B cell (primary cell): Measurements from ENCODE around the gene L3MBTL3. TPM values are rescaled to one million over a fixed set of nuclear protein-coding genes. Genes with fewer than 3 reads are reported as not detected.

Experiments used
- ATAC-seq: fragments of 200-7000 bp; cut with Tn5 transposase; one replicate; pipeline ENCODE4 v1.10.0; 2021; ENCODE audit warnings: low read depth, mild to moderate bottlenecking, moderate number of reproducible peaks, moderate library complexity
- CTCF ChIA-PET: fragments of 350-600 bp; sonication (Branson Sonifier 250); formaldehyde crosslinking; loops from one replicate; lab custom pipeline; 2021; ENCODE audit warnings: antibody characterized with exemption, inconsistent platforms; lab: Charles Lee
- POLR2A ChIA-PET: fragments of 350-600 bp; sonication (Branson Sonifier 250); formaldehyde crosslinking; loops from one replicate; lab custom pipeline; 2021; ENCODE audit warnings: antibody characterized with exemption; lab: Charles Lee
- DNase-seq: peaks from one replicate; pipeline ENCODE4 v3.0.0; 2013
- H2AFZ ChIP-seq: 2 replicates; pipeline ENCODE4 v1.6.1; 2012; ENCODE audit warnings: mild to moderate bottlenecking, low read depth, low read length; ENCODE audit not compliant: insufficient read depth, poor library complexity, severe bottlenecking
- H3K27ac ChIP-seq, 2 donors: 1 replicate in 1 of 2; 2 replicates in 1 of 2; pipeline ENCODE4 v1.5.1; 2012 to 2013; ENCODE audit warnings: low read length in 2 of 2, mild to moderate bottlenecking in 2 of 2, moderate library complexity in 1 of 2
- H3K27me3 ChIP-seq, 4 experiments: fragments of 200-600 bp in 1 of 4; sonication (generic) in 1 of 4; replicated peaks in 1 of 4; 1 replicate in 2 of 4; 2 replicates in 2 of 4; pipeline versions ENCODE4 v1.6.1 to v1.7.0; 2013 to 2016; ENCODE audit warnings: low read length in 3 of 4, mild to moderate bottlenecking in 2 of 4, mixed read lengths in 1 of 4, moderate library complexity in 1 of 4; ENCODE audit not compliant: insufficient read depth in 4 of 4, control insufficient read depth in 3 of 4; ENCODE audit errors: control extremely low read depth in 1 of 4
- H3K36me3 ChIP-seq, 2 experiments: replicated peaks in 1 of 2; 1 replicate in 1 of 2; 2 replicates in 1 of 2; pipeline versions ENCODE4 v1.6.1 to v1.7.1; 2013; ENCODE audit warnings: low read length in 1 of 2; ENCODE audit not compliant: insufficient read depth in 2 of 2, control insufficient read depth in 1 of 2; ENCODE audit errors: control extremely low read depth in 1 of 2, extremely low read depth in 1 of 2
- H3K4me1 ChIP-seq, 2 donors: fragments of 200-600 bp in 1 of 2; sonication (generic) in 1 of 2; 1 replicate in 1 of 2; 2 replicates in 1 of 2; pipeline versions ENCODE4 v1.5.1 to v1.6.1; 2013 to 2017; ENCODE audit warnings: low read length in 2 of 2; ENCODE audit not compliant: control insufficient read depth in 2 of 2, insufficient read depth in 2 of 2
- H3K4me2 ChIP-seq: replicated peaks from 2 replicates; pipeline ENCODE3; 2012; ENCODE audit warnings: mild to moderate bottlenecking, low read depth, low read length; ENCODE audit not compliant: poor library complexity, severe bottlenecking
- H3K4me3 ChIP-seq, 5 experiments: fragments of 200-600 bp in 1 of 5; sonication (generic) in 1 of 5; 1 replicate in 3 of 5; 2 replicates in 2 of 5; pipeline versions ENCODE4 v1.5.1 to v1.7.0; 2011 to 2016; ENCODE audit warnings: low read length in 4 of 5, mild to moderate bottlenecking in 4 of 5, low read depth in 2 of 5, control low read depth in 1 of 5, moderate library complexity in 1 of 5; ENCODE audit not compliant: insufficient read depth in 1 of 5; ENCODE audit errors: control extremely low read depth in 1 of 5, extremely low read depth in 1 of 5
- H3K79me2 ChIP-seq: fragments of 200-600 bp; sonication (generic); one replicate; pipeline ENCODE4 v1.6.0; 2016; ENCODE audit warnings: low read length; ENCODE audit not compliant: control insufficient read depth, insufficient read depth
- H3K9ac ChIP-seq: fragments of 200-600 bp; sonication (generic); 2 replicates; pipeline ENCODE4 v1.6.1; 2017; ENCODE audit warnings: mild to moderate bottlenecking, low read length, moderate library complexity
- H3K9me3 ChIP-seq, 3 donors: one replicate each; pipeline versions ENCODE4 v1.6.1 to v1.7.1; 2013; ENCODE audit warnings: low read length in 2 of 3; ENCODE audit not compliant: control insufficient read depth in 2 of 3, insufficient read depth in 1 of 3; ENCODE audit errors: control extremely low read depth in 1 of 3
- H4K20me1 ChIP-seq: 2 replicates; pipeline ENCODE4 v1.6.0; 2012; ENCODE audit warnings: mild to moderate bottlenecking, low read length; ENCODE audit not compliant: insufficient read depth, control insufficient read depth, poor library complexity, severe bottlenecking
- H3K27ac Mint-ChIP-seq: one replicate; pipeline ENCODE4 v1.8.0; 2021; ENCODE audit warnings: mixed read lengths
- H3K27me3 Mint-ChIP-seq: one replicate; pipeline ENCODE4 v1.8.0; 2021; ENCODE audit warnings: mixed read lengths
- H3K4me1 Mint-ChIP-seq: one replicate; pipeline ENCODE4 v1.8.0; 2021; ENCODE audit warnings: mixed read lengths
- H3K4me3 Mint-ChIP-seq: one replicate; pipeline ENCODE4 v1.8.0; 2021; ENCODE audit warnings: mixed read lengths
- H3K9me3 Mint-ChIP-seq: one replicate; pipeline ENCODE4 v1.8.0; 2022; ENCODE audit warnings: mixed read lengths; ENCODE audit not compliant: insufficient read depth
- EZH2 ChIP-seq: IDR thresholded peaks from 2 replicates; pipeline ENCODE4 v1.6.1; 2012; ENCODE audit warnings: borderline replicate concordance, low read depth, mild to moderate bottlenecking, moderate library complexity, low read length; ENCODE audit not compliant: insufficient read depth, poor library complexity, severe bottlenecking
- whole genome bisulfite sequencing: methylation state at CpG from one replicate; pipeline ENCODE4 v1.1.5; 2013; ENCODE audit warnings: missing lambda C conversion rate; ENCODE audit not compliant: insufficient coverage; 5-methylcytosine and 5-hydroxymethylcytosine counted together
- intact Hi-C: fragments of 100-400 bp; cut with micrococcal nuclease; formaldehyde crosslinking; loops from one replicate; pipeline ENCODE4 v1.10.0; 2022
- polyA plus RNA-seq: library from polyadenylated mRNA; depleted of rRNA; stranded (reverse); fragments of >200 nt; gene quantifications from 2 replicates; pipeline ENCODE4 v1.2.3, GENCODE V29; 2012
- total RNA-seq, 2 donors: library from RNA; stranded (reverse); fragments of 120-200 nt in 1 of 2; gene quantifications; 1 replicate in 1 of 2; 2 replicates in 1 of 2; pipeline versions ENCODE4 v1.2.3 to v1.2.4, GENCODE V29; 2013 to 2022
- TF ChIP-seq, protein P1 (sequence below): fragments of 200-600 bp; IDR thresholded peaks from one replicate; pipeline ENCODE4 v1.8.0; 2022; ENCODE audit warnings: antibody characterized with exemption, mild to moderate bottlenecking

The L3MBTL3 gene
- total and polyA plus RNA-seq, 2 donors (not counting 1 experiment from before 2014, with no cell fraction given): 28.0 to 46.4 TPM

DNA sequence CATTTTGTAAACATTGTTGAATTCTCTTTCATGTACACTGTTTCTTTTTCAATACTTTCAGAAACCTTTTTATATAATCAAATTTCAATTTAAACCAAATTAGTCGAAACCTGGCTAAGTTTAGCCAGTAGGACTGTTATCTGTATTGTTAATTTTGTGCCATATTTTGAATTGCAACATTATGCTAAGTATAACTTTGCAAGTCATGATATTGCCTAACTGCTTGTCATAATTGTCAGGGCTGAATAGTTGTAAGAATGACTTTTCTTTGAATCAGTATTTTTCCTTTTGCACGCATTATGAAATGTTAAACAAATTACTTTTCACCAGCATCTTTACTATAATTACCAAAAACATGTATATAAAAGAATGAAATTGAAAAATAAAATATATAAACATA is 121.7 kb downstream of the L3MBTL3 start:
- Mint-ChIP-seq H3K9me3 (no peaks in the 10 kb centered on the region), H3K27me3 (no peaks in the 10 kb centered on the region), H3K4me3 (no peak overlapping the region), H3K27ac (no peak overlapping the region), H3K4me1 (peaks cover 2% of the 10 kb centered on the region)
- H2AFZ ChIP-seq: no peak overlapping the region
- no peak for ATAC-seq
- intact Hi-C loops: no loop called here
- H3K79me2 ChIP-seq: peaks cover 4% of the 10 kb centered on the region
- no peak for TF ChIP-seq EZH2
- TF ChIP-seq, protein P1, sequence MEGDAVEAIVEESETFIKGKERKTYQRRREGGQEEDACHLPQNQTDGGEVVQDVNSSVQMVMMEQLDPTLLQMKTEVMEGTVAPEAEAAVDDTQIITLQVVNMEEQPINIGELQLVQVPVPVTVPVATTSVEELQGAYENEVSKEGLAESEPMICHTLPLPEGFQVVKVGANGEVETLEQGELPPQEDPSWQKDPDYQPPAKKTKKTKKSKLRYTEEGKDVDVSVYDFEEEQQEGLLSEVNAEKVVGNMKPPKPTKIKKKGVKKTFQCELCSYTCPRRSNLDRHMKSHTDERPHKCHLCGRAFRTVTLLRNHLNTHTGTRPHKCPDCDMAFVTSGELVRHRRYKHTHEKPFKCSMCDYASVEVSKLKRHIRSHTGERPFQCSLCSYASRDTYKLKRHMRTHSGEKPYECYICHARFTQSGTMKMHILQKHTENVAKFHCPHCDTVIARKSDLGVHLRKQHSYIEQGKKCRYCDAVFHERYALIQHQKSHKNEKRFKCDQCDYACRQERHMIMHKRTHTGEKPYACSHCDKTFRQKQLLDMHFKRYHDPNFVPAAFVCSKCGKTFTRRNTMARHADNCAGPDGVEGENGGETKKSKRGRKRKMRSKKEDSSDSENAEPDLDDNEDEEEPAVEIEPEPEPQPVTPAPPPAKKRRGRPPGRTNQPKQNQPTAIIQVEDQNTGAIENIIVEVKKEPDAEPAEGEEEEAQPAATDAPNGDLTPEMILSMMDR: no peak
- H3K27ac ChIP-seq: no peak overlapping the region
- POLR2A ChIA-PET: no interaction called here
- H3K36me3 ChIP-seq: peaks cover 32 to 60% of the 10 kb centered on the region in 2 experiments
- H3K9ac ChIP-seq: no peak overlapping the region
- H3K4me3 ChIP-seq: no peak overlapping the region
- CTCF ChIA-PET: no interaction called here
- H3K9me3 ChIP-seq: no peaks in the 10 kb centered on the region
- no peaks in the 10 kb centered on the region for H3K4me1 ChIP-seq
- H3K4me2 ChIP-seq: no peak overlapping the region
- H4K20me1 ChIP-seq: no peaks in the 10 kb centered on the region
- no peak for DNase-seq
- no peaks in the 10 kb centered on the region for H3K27me3 ChIP-seq
- WGBS: no CpG with 5 or more reads among the region's 2 CpGs

DNA sequence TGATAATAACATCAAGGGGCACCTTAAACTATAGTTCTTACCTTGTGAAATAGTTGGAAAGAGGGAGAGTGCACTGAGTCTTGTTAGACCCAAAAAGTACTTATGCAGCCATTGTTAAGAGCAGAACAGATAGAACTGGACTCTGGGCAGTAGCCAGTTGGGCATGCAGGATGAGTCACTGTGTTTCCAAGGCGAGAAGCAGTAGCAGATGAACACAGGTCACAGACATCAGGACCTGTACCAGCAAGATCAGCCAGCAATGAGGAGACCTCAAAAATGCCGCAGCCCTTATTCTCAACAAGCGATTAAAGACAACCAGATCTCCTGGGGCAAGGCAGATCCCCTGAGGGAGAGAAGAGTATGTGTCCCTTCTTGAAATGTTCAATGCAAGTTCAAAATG is 125.3 kb downstream of the L3MBTL3 start:
- no peak overlapping the region for H3K9ac ChIP-seq
- ATAC-seq (no peak), DNase-seq (no peak)
- no peak overlapping the region for H3K4me2 ChIP-seq
- Mint-ChIP-seq H3K4me1 (peaks cover 2% of the 10 kb centered on the region), H3K27ac (no peak overlapping the region), H3K4me3 (no peak overlapping the region), H3K27me3 (no peaks in the 10 kb centered on the region), H3K9me3 (no peaks in the 10 kb centered on the region)
- no peaks in the 10 kb centered on the region for H3K79me2 ChIP-seq
- H3K4me3 ChIP-seq: no peak overlapping the region
- CTCF ChIA-PET: no interaction called here
- WGBS: 100% methylated on average over 3 of the region's 3 CpGs
- POLR2A ChIA-PET: no interaction called here
- H2AFZ ChIP-seq: no peak overlapping the region
- H4K20me1 ChIP-seq: no peaks in the 10 kb centered on the region
- H3K27ac ChIP-seq: no peak overlapping the region
- intact Hi-C loops: no loop called here
- no peaks in the 10 kb centered on the region for H3K9me3 ChIP-seq
- TF ChIP-seq, protein P1: no peak
- TF ChIP-seq EZH2: no peak
- no peaks in the 10 kb centered on the region for H3K4me1 ChIP-seq
- no peaks in the 10 kb centered on the region for H3K27me3 ChIP-seq
- peaks cover 19 to 32% of the 10 kb centered on the region in 2 experiments for H3K36me3 ChIP-seq
